ENCODE measurements around the gene ARID2.

Gene ARID2

GRCh38 chr12:45877069-45877468 is 147.6 kb downstream of the ARID2 start:
- DNase-seq = no peak

- DNase-seq = no peak
Measured at GRCh38 chr12:45878630-45879255, 149.2 kb downstream of the ARID2 start.

GRCh38 chr12:45879363-45879895 is 149.9 kb downstream of the ARID2 start:
- no peak for DNase-seq

GRCh38 chr12:45880533-45880932 is 151.0 kb downstream of the ARID2 start:
- no peak for DNase-seq

GRCh38 chr12:45883187-45883586 is 153.7 kb downstream of the ARID2 start:
- no peak for DNase-seq

GRCh38 chr12:45886685-45887084 is 157.2 kb downstream of the ARID2 start:
- no peak for DNase-seq

- no peak for DNase-seq
Measured at GRCh38 chr12:45887544-45887943, 158.0 kb downstream of the ARID2 start.

- no peak for DNase-seq
Measured at GRCh38 chr12:45890276-45890675, 160.8 kb downstream of the ARID2 start.

- no peak for DNase-seq
Measured at GRCh38 chr12:45893240-45893639, 163.7 kb downstream of the ARID2 start.

- no peak for DNase-seq
Measured at GRCh38 chr12:45895961-45896360, 166.5 kb downstream of the ARID2 start.

- DNase-seq = no peak
Measured at GRCh38 chr12:45898094-45898493, 168.6 kb downstream of the ARID2 start.

- peak; percentile 75 for DNase-seq
Measured at GRCh38 chr12:45907955-45908354, 178.4 kb downstream of the ARID2 start.

GRCh38 chr12:45909041-45909713 is 179.7 kb downstream of the ARID2 start:
- no peak for DNase-seq

GRCh38 chr12:45912774-45913173 is 183.3 kb downstream of the ARID2 start:
- DNase-seq = no peak

- no peak for DNase-seq
Measured at GRCh38 chr12:45913631-45914030, 184.1 kb downstream of the ARID2 start.

GRCh38 chr12:45914090-45914489 is 184.6 kb downstream of the ARID2 start:
- peak; percentile 18 for DNase-seq

GRCh38 chr12:45915405-45915804 is 185.9 kb downstream of the ARID2 start:
- no peak for DNase-seq

GRCh38 chr12:45918818-45919217 is 189.3 kb downstream of the ARID2 start:
- DNase-seq = no peak

- no peak for DNase-seq
Measured at GRCh38 chr12:45928309-45928708, 198.8 kb downstream of the ARID2 start.

- DNase-seq = no peak
Measured at GRCh38 chr12:45930369-45930768, 200.9 kb downstream of the ARID2 start.

GRCh38 chr12:45933504-45933903 is 204.0 kb downstream of the ARID2 start:
- no peak for DNase-seq

- DNase-seq = no peak
Measured at GRCh38 chr12:45934956-45935355, 205.4 kb downstream of the ARID2 start.

- no peak for DNase-seq
Measured at GRCh38 chr12:45938566-45938965, 209.1 kb downstream of the ARID2 start.

- no peak for DNase-seq
Measured at GRCh38 chr12:45939759-45940158, 210.3 kb downstream of the ARID2 start.

GRCh38 chr12:45944771-45945170 is 215.3 kb downstream of the ARID2 start:
- no peak for DNase-seq
